Measurements from ENCODE around the gene INHBC.

The INHBC gene

DNA sequence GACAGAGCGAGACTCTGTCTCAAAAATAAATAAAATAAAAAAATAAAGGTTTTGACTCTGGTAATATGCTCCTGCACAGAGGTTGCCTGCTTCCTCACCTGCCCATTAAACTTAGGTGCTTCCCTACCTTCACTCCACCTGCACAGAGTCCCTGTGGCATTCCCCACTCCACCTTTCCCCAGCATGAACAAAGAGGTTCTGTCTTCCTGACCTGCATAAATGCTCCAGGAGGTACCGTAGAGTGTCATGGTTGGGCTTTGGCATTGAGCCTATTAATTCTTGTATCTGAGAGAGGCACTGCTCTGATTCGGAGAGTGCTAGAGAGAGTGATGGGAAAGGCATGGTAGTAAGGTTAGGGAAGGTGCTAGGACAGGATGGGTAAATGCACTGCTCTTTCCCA lies 38.8 kb downstream of the INHBC start:
- Histone ChIP-seq H3K27ac (no peak overlapping the region), H3K4me3 (ENCODE audit: low read depth, low read length) (no peak overlapping the region), H2AFZ (no peak overlapping the region), H3K79me2 (no peaks in the 10 kb centered on the region), H3K27me3 (ENCODE audit: control insufficient read depth, insufficient read depth, low read length) (peaks cover 7% of the 10 kb centered on the region), H3K4me2 (ENCODE audit: low read length) (no peak overlapping the region), H3K36me3 (ENCODE audit: control insufficient read depth, insufficient read depth, low read length) (no peaks in the 10 kb centered on the region), H3K9me3 (ENCODE audit: control insufficient read depth, low read length) (no peaks in the 10 kb centered on the region), H3K4me1 (peaks cover 11% of the 10 kb centered on the region), H3K9ac (no peak overlapping the region)
- TF ChIP-seq, protein P1, sequence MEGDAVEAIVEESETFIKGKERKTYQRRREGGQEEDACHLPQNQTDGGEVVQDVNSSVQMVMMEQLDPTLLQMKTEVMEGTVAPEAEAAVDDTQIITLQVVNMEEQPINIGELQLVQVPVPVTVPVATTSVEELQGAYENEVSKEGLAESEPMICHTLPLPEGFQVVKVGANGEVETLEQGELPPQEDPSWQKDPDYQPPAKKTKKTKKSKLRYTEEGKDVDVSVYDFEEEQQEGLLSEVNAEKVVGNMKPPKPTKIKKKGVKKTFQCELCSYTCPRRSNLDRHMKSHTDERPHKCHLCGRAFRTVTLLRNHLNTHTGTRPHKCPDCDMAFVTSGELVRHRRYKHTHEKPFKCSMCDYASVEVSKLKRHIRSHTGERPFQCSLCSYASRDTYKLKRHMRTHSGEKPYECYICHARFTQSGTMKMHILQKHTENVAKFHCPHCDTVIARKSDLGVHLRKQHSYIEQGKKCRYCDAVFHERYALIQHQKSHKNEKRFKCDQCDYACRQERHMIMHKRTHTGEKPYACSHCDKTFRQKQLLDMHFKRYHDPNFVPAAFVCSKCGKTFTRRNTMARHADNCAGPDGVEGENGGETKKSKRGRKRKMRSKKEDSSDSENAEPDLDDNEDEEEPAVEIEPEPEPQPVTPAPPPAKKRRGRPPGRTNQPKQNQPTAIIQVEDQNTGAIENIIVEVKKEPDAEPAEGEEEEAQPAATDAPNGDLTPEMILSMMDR (IDR thresholded peaks at IDR 0.05): no peak

DNA sequence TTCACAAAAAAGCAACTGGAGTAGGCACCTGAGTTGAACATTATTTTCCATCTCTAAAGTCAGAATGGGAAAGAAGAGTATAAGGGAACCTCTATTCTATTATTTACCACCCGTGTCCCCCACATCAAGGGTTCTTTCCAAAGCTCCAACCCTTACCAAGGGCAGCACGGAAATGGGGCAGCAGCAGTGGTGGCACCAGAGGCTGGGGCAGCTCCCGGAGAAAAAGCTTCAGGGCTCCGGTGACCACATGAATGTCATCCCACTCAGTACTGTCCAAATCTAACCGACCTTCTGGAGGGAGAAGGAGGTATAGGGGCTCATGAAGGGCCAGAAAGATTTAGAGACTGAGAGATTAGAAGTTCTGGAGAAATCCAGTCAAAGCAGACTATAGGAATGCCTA lies 39.3 kb downstream of the INHBC start:
- TF ChIP-seq, protein P1 (IDR thresholded peaks at IDR 0.05): no peak
- no peak overlapping the region for H2AFZ ChIP-seq

DNA sequence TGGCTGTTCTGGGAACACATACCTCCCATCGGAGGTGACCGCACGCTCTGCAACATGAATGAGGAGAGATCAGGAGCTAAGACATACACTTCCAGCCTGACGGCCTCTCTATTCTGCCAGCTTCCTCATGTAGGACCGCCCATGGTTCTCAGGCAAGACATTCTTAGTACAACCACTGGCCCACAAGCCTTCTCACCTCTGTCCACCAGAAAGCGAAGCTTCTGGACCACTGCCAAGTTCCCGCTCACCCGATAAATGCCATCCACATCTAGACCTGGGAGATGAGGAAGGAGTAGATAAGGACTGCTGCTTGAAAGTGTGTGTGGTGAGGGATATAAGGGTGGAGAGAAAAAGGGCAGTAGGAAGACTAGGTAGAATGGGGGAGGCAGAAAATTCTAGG lies 39.8 kb downstream of the INHBC start:
- no peaks in the 10 kb centered on the region for H3K79me2 ChIP-seq
- TF ChIP-seq, protein P1 (IDR thresholded peaks at IDR 0.05): no peak
- H3K4me2 ChIP-seq (ENCODE audit: low read length): no peak overlapping the region
- no peak overlapping the region for H3K9ac ChIP-seq
- H3K4me3 ChIP-seq (ENCODE audit: low read depth, low read length): no peak overlapping the region
- H3K27me3 ChIP-seq (ENCODE audit: control insufficient read depth, insufficient read depth, low read length): peaks cover 7% of the 10 kb centered on the region
- no peaks in the 10 kb centered on the region for H3K36me3 ChIP-seq (ENCODE audit: control insufficient read depth, insufficient read depth, low read length)
- no peaks in the 10 kb centered on the region for H3K9me3 ChIP-seq (ENCODE audit: control insufficient read depth, low read length)
- H2AFZ ChIP-seq: no peak overlapping the region
- peaks cover 11% of the 10 kb centered on the region for H3K4me1 ChIP-seq
- H3K27ac ChIP-seq: no peak overlapping the region

More for the DNA sequence above, 39.3 kb downstream of the INHBC start:
- no peak overlapping the region for H3K9ac ChIP-seq
- H3K4me2 ChIP-seq (ENCODE audit: low read length): no peak overlapping the region
- H3K36me3 ChIP-seq (ENCODE audit: control insufficient read depth, insufficient read depth, low read length): no peaks in the 10 kb centered on the region
- no peaks in the 10 kb centered on the region for H3K9me3 ChIP-seq (ENCODE audit: control insufficient read depth, low read length)
- H3K27me3 ChIP-seq (ENCODE audit: control insufficient read depth, insufficient read depth, low read length): peaks cover 7% of the 10 kb centered on the region
- H3K79me2 ChIP-seq: no peaks in the 10 kb centered on the region
- peaks cover 11% of the 10 kb centered on the region for H3K4me1 ChIP-seq
- H3K27ac ChIP-seq: no peak overlapping the region
- H3K4me3 ChIP-seq (ENCODE audit: low read depth, low read length): no peak overlapping the region

DNA sequence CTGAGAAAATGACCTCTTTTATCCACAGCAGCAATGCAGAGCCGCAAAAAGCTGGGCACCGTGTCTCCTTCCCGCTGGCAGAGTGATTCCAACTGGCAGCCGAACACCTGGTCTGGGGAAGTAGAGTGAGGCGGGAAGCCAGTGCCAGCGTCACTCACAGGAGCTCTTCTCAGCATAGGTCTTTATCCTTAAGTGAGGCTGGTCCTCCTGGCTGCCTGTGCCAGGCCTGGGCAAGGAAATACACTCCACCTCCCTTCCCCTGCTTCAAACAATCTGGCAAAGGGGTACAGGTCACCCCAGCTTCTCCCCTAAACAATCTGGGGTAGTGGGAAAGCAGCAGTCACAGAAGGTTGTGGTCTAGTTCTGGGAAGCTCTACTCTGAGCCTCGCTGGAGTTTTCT lies 40.3 kb downstream of the INHBC start:
- Histone ChIP-seq H3K4me3 (ENCODE audit: low read depth, low read length) (no peak overlapping the region), H3K27ac (no peak overlapping the region), H3K9me3 (ENCODE audit: control insufficient read depth, low read length) (no peaks in the 10 kb centered on the region), H3K79me2 (no peaks in the 10 kb centered on the region), H3K4me2 (ENCODE audit: low read length) (peak overlapping the region; percentile 68), H2AFZ (peak overlapping the region; percentile 64), H3K9ac (no peak overlapping the region), H3K4me1 (peaks cover 11% of the 10 kb centered on the region), H3K27me3 (ENCODE audit: control insufficient read depth, insufficient read depth, low read length) (peaks cover 7% of the 10 kb centered on the region), H3K36me3 (ENCODE audit: control insufficient read depth, insufficient read depth, low read length) (no peaks in the 10 kb centered on the region)
- TF ChIP-seq, protein P1 (IDR thresholded peaks at IDR 0.05): no peak
